ENCODE measurements around the gene DPP10.

DPP10 gene

GRCh38 chr2:115833196-115833595, 1390.8 kb downstream of the DPP10 start:
- no peaks in the 10 kb centered on the region for H3K4me1 ChIP-seq
- H3K27ac ChIP-seq: no peak overlapping the region
- no peaks in the 10 kb centered on the region for H3K36me3 ChIP-seq (ENCODE audit: control insufficient read depth, insufficient read depth, low read length)
- H2AFZ ChIP-seq: no peak overlapping the region
- no peak overlapping the region for H3K4me2 ChIP-seq (ENCODE audit: low read length)
- H3K4me3 ChIP-seq (ENCODE audit: low read depth, low read length): no peak overlapping the region
- no peak overlapping the region for H3K9ac ChIP-seq
- TF ChIP-seq CTCF (IDR thresholded peaks at IDR 0.05): no peak
- H3K9me3 ChIP-seq (ENCODE audit: control insufficient read depth, low read length): no peaks in the 10 kb centered on the region
- H3K27me3 ChIP-seq (ENCODE audit: control insufficient read depth, insufficient read depth, low read length): no peaks in the 10 kb centered on the region
- no peaks in the 10 kb centered on the region for H3K79me2 ChIP-seq

- no peaks in the 10 kb centered on the region for H3K4me1 ChIP-seq
- no peak for TF ChIP-seq CTCF (IDR thresholded peaks at IDR 0.05)
- no peaks in the 10 kb centered on the region for H3K27me3 ChIP-seq (ENCODE audit: control insufficient read depth, insufficient read depth, low read length)
- no peaks in the 10 kb centered on the region for H3K79me2 ChIP-seq
- H3K4me3 ChIP-seq (ENCODE audit: low read depth, low read length): no peak overlapping the region
- H3K27ac ChIP-seq: no peak overlapping the region
- no peaks in the 10 kb centered on the region for H3K36me3 ChIP-seq (ENCODE audit: control insufficient read depth, insufficient read depth, low read length)
- no peak overlapping the region for H3K4me2 ChIP-seq (ENCODE audit: low read length)
- H3K9me3 ChIP-seq (ENCODE audit: control insufficient read depth, low read length): no peaks in the 10 kb centered on the region
- H2AFZ ChIP-seq: no peak overlapping the region
- H3K9ac ChIP-seq: no peak overlapping the region
These were observed 1396.1 kb downstream of the DPP10 start for GRCh38 chr2:115838539-115838938.

GRCh38 chr2:115842306-115842705, 1399.9 kb downstream of the DPP10 start:
- no peak overlapping the region for H3K4me3 ChIP-seq (ENCODE audit: low read depth, low read length)
- H3K4me1 ChIP-seq: no peaks in the 10 kb centered on the region
- no peaks in the 10 kb centered on the region for H3K79me2 ChIP-seq
- no peak overlapping the region for H3K4me2 ChIP-seq (ENCODE audit: low read length)
- no peak overlapping the region for H3K9ac ChIP-seq
- H3K36me3 ChIP-seq (ENCODE audit: control insufficient read depth, insufficient read depth, low read length): no peaks in the 10 kb centered on the region
- H3K9me3 ChIP-seq (ENCODE audit: control insufficient read depth, low read length): no peaks in the 10 kb centered on the region
- H3K27ac ChIP-seq: no peak overlapping the region
- no peak overlapping the region for H2AFZ ChIP-seq
- H3K27me3 ChIP-seq (ENCODE audit: control insufficient read depth, insufficient read depth, low read length): no peaks in the 10 kb centered on the region
- no peak for TF ChIP-seq CTCF (IDR thresholded peaks at IDR 0.05)

GRCh38 chr2:115848192-115848591, 1405.8 kb downstream of the DPP10 start:
- no peaks in the 10 kb centered on the region for H3K4me1 ChIP-seq
- no peak for TF ChIP-seq CTCF (IDR thresholded peaks at IDR 0.05)
- no peaks in the 10 kb centered on the region for H3K9me3 ChIP-seq (ENCODE audit: control insufficient read depth, low read length)
- no peak overlapping the region for H3K27ac ChIP-seq
- no peak overlapping the region for H3K9ac ChIP-seq
- no peak overlapping the region for H3K4me2 ChIP-seq (ENCODE audit: low read length)
- no peaks in the 10 kb centered on the region for H3K36me3 ChIP-seq (ENCODE audit: control insufficient read depth, insufficient read depth, low read length)
- no peak overlapping the region for H3K4me3 ChIP-seq (ENCODE audit: low read depth, low read length)
- no peaks in the 10 kb centered on the region for H3K79me2 ChIP-seq
- no peaks in the 10 kb centered on the region for H3K27me3 ChIP-seq (ENCODE audit: control insufficient read depth, insufficient read depth, low read length)
- no peak overlapping the region for H2AFZ ChIP-seq

GRCh38 chr2:115867024-115867423, 1424.6 kb downstream of the DPP10 start:
- no peak overlapping the region for H3K27ac ChIP-seq
- TF ChIP-seq CTCF (IDR thresholded peaks at IDR 0.05): no peak
- no peaks in the 10 kb centered on the region for H3K27me3 ChIP-seq (ENCODE audit: control insufficient read depth, insufficient read depth, low read length)
- no peak overlapping the region for H3K4me3 ChIP-seq (ENCODE audit: low read depth, low read length)
- H3K79me2 ChIP-seq: no peaks in the 10 kb centered on the region
- H2AFZ ChIP-seq: no peak overlapping the region
- H3K9ac ChIP-seq: no peak overlapping the region
- no peaks in the 10 kb centered on the region for H3K9me3 ChIP-seq (ENCODE audit: control insufficient read depth, low read length)
- no peaks in the 10 kb centered on the region for H3K36me3 ChIP-seq (ENCODE audit: control insufficient read depth, insufficient read depth, low read length)
- no peaks in the 10 kb centered on the region for H3K4me1 ChIP-seq
- no peak overlapping the region for H3K4me2 ChIP-seq (ENCODE audit: low read length)

Data from parathyroid adenoma (tissue), 2 donors.